GM18511 (cell line): ENCODE results near the gene MLST8.
A peak's percentile ranks its signal among the peaks of the same experiment; 100 is the strongest.

Experiments
- ATAC-seq: cut with Tn5 transposase; IDR thresholded peaks from one replicate; pipeline ENCODE4 v1.9.1; 2021; ENCODE audit warnings: mild to moderate bottlenecking, moderate library complexity; ENCODE audit not compliant: unreplicated experiment

The MLST8 gene

DNA sequence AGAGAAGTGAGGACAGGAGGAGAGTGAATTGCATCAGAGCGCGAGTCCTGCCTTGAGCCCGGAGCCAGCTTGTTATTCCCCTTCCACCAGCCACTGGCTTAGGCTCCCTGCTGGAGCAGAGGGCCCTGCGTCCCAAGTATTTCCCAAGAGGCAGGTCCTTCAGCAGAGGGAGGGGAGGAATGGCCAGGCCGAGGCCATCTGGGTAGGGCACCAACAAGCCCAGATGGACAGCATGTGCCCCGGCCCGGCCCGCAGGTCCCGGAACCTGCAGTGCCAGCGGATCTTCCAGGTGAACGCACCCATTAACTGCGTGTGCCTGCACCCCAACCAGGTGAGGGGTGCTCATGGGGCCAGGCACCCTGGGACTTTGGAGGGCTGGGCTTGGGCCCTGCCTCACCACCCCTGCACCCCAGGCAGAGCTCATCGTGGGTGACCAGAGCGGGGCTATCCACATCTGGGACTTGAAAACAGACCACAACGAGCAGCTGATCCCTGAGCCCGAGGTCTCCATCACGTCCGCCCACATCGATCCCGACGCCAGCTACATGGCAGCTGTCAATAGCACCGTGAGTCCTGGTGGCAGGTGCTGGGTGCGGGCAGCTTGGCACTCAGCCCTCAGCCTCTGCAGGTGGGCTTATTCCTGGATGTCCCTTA, 1.7 kb downstream of the MLST8 start:
- no peak for ATAC-seq

DNA sequence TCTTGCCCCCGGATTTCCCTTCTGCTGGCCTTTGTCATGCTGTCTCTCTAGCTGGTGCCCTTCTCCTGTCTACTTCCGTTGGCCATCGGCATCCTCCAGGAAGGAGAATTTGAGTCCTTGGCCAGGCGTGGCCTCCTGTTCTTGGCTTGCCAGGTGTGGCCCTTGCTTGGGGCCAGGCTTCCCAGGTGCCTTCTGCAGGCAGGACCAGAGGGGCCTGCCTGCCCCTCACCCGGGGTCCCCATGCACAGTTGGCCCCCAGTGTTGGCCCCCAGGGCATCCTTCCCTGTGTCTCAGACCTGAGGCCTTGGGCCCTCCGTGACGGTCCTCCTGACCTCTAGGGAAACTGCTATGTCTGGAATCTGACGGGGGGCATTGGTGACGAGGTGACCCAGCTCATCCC, 2.6 kb downstream of the MLST8 start:
- no peak for ATAC-seq

- no peak for ATAC-seq
Measured at GRCh38 chr16:2208308-2208707, 3.1 kb downstream of the MLST8 start.

- no peak for ATAC-seq
Measured at GRCh38 chr16:2208772-2209171, 3.5 kb downstream of the MLST8 start.

- ATAC-seq = no peak
Measured at GRCh38 chr16:2209258-2210008, 4.2 kb downstream of the MLST8 start.

DNA sequence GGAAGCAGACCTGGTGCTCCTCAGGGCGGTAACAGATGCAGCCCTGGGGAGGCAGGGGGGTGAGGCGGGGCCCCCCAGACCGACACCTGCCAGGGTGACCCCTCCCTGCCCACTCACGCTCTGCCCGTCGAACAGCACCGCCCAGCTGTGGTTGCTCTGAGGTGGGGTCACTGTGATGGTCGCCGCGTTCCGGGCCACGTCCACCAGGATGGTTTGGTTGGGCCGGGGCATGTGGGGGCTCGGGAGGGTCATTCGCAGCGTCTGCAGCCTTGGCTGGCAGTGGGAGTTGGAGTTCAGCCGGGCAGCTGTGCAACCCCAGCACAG, 4.7 kb downstream of the MLST8 start:
- ATAC-seq = no peak

DNA sequence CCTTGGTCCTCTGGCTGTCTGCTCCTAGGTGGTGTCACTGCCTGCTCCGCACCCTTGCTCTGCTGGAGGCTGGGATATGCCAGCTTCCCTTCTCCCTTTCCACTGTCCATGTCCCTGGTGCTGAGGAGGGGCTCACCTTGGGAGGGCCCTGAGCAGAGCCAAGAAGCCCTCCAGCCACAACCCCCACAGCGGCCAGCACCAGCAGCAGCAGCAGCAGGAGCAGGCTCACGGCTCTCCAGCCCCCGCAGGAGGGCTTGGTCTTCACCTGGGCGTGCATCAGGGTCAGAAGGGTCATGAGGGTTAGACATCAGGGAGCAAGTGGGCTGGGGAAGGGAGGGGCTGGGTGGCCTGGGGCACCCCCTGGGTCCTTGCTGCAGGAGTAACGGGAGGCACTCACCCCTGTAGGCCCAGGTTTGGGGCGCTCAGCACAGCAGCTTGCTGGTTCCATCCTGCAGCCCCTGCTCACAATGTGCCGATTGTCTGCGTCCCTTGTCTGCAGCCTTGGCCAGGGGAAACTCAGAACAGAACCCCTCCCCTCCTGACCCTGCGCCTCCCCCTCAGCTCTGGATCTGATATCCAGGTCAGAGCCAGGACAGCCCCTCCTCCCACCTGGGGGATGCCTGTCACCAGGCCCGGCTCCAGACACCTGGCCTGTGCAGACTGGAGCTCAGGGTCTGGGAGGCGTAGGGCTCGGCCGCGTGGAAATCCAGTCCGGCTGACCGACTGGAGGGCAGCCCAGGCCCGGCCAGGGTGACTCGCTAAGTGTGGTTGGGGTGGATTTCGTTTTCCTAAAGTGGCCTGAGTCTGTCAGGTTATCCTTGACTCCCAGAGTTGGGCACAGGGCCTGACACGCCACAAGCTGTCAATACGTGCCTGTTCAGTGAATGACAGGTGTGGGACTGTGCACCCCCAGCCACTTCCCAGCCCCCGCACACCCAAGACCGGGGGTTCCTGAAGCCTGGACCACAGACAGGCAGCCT, 5.4 kb downstream of the MLST8 start, which contains the start of gene BRICD5:
Gene BRICD5 (minus strand): TSS at position 478 of the 980 bp plus-strand sequence. CDS start 30 bp downstream, at position 448.
- no peak for ATAC-seq

- ATAC-seq = no peak
Measured at GRCh38 chr16:2211923-2212347, 6.7 kb downstream of the MLST8 start.

DNA sequence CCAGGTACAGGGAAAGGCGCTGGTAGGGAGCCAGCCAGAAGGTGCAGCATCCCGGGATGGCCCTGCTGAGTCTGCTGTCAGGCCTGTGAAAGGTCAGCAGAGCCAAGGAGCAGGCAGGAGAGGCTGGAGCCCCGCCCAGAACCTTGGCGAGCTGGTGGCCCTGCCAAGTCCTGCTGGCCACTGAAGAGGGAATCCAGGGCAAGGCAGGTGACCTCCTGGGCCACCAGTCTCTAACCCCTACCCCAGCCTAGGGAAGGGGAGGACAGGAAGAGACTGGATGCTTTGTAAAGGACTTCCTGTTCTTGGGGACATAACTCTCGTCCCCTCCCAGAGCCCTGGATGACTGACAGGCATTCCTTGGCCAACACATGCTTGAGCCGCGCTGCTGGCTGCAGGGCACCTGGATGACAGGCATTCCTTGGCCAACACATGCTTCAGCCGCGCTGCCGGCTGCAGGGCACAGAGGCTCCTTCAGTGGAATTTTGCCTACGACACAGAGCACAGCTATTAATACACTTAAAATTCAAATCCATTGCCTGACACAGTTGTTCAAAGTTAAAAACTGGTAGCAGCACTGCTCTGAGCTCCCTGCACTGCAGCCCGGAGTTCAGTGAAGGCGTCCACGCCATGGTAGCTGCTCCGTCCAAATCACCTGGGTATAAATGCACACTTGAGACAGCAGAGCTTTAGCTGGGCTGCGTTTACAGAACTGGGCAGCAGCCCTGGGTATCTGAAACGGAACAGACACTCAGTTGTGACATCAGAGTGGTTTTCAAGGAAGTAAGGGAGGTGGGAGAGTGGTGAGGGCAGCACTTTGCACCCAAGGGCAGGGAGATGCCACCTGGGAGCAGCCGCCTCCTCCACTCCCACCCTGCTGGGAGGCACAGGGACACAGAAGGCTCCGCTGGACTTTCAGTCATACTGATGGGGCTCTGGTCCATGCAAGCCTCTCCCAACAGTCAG, 7.4 kb downstream of the MLST8 start:
- ATAC-seq = no peak

GRCh38 chr16:2213817-2214718, 8.8 kb downstream of the MLST8 start:
- peak; percentile 8 for ATAC-seq

- ATAC-seq = peak; percentile 90
Measured at GRCh38 chr16:2214719-2214968, 9.4 kb downstream of the MLST8 start, which contains the start of gene PGP. TSS of gene PGP (minus strand) at chr16:2214840. CDS start at chr16:2214777, 63 bp downstream.

GRCh38 chr16:2216330-2216729, 11.1 kb downstream of the MLST8 start:
- ATAC-seq = no peak

DNA sequence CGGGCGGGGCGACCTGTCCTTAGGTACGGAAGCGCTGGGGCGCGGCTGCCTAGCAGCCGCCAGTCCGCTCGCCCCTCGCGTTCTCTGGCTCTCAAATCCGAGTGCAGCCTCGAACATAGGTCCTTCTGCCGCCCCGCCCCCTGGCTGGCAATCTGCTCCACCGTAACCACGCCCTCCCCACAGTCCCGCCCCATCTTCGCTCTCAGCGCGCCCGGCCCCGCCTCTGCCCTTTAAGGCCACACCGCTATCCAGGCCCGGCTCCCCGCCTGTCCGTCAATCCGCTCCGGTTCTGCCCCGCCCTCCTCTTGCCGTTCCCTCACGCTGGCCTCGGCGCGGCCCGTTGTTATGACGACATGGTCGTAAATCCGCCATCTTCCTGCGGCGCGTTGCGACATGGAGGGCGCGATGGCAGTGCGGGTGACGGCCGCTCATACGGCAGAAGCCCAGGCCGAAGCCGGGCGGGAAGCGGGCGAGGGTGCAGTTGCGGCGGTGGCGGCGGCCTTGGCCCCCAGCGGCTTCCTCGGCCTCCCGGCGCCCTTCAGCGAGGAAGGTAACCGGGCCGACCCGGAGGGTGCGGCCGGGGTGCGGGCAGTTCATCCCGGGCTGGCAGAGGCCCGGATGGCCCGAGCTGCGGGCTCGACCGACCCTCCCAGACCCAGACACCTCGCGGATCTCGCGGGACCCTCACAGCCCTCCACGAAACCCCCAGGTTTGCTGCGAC, 18.1 kb downstream of the MLST8 start, which contains the start of gene E4F1:
Gene E4F1 (plus strand): TSS at position 371 of the 721 bp plus-strand sequence. CDS start 23 bp downstream, at position 394.
- ATAC-seq = peak; percentile 96

- peak; percentile 28 for ATAC-seq
Measured at GRCh38 chr16:2223942-2224486, 18.8 kb downstream of the MLST8 start.

GRCh38 chr16:2226245-2226793, 21.1 kb downstream of the MLST8 start:
- ATAC-seq = no peak

DNA sequence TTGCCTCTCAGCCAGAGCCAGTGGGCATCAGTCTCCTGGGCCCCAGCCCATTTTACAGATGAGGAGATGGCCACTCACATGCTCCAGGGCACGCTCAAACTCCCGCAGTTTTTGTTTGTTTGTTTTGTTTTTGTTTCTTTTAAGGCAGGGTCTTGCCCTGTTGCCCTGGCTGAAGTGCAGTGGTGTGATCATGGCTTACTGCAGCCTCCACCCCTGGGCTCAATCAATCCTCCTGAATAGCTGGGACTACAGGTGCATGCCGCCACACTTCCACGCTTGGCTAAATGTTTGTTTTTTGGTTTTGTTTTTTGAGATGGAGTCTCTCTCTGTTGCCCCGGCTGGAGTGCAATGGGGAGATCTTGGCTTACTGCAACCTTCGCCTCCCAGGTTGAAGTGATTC, 21.7 kb downstream of the MLST8 start:
- ATAC-seq = no peak

GRCh38 chr16:2228161-2228824, 23.0 kb downstream of the MLST8 start:
- ATAC-seq = no peak
